A673 (cell line): ENCODE data around the gene ICE1.

Source experiments
- EZH2 ChIP-seq: fragments of 200-600 bp; sonication (generic); IDR thresholded peaks from 2 replicates; pipeline ENCODE4 v1.6.1; 2017; ENCODE audit warnings: borderline replicate concordance, low read depth, mild to moderate bottlenecking, mixed read lengths, antibody characterized with exemption, low read length; ENCODE audit not compliant: poor library complexity, severe bottlenecking
- TF ChIP-seq, protein P1 (sequence below): fragments of 300-800, 200-600 bp; sonication (generic); conservative IDR thresholded peaks from 2 replicates; pipeline ENCODE4 v1.5.1; 2017; ENCODE audit warnings: low read depth, mild to moderate bottlenecking, antibody characterized with exemption, low read length, moderate library complexity, mixed read lengths

DNA sequence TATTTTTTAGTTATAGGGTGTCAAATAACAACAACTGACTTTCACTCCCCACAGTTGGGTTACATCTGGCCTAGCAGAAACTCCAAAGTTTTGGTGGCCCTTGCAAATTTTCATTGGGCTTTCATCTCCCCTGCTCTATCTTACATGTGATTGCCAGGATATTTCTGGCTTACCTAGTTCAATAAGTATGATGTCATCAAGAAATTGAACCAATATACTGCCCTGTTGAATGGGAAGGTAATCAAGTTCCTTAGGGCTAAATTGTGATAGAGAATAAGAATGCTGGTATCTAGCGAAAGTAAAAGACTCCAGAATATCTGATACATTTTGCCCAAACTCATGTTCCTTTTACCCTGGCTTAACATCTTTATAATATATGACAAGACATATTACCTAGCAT, 17.0 kb upstream of the ICE1 start:
- TF ChIP-seq EZH2 = no peak
- TF ChIP-seq, protein P1, sequence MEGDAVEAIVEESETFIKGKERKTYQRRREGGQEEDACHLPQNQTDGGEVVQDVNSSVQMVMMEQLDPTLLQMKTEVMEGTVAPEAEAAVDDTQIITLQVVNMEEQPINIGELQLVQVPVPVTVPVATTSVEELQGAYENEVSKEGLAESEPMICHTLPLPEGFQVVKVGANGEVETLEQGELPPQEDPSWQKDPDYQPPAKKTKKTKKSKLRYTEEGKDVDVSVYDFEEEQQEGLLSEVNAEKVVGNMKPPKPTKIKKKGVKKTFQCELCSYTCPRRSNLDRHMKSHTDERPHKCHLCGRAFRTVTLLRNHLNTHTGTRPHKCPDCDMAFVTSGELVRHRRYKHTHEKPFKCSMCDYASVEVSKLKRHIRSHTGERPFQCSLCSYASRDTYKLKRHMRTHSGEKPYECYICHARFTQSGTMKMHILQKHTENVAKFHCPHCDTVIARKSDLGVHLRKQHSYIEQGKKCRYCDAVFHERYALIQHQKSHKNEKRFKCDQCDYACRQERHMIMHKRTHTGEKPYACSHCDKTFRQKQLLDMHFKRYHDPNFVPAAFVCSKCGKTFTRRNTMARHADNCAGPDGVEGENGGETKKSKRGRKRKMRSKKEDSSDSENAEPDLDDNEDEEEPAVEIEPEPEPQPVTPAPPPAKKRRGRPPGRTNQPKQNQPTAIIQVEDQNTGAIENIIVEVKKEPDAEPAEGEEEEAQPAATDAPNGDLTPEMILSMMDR = no peak
